ENCODE measurements around the gene FARS2. TPM values are rescaled to one million over a fixed set of nuclear protein-coding genes. Genes with fewer than 3 reads are reported as not detected.

Gene FARS2
- total RNA-seq, 1 experiment from 2014 or later: 17.8 TPM

DNA sequence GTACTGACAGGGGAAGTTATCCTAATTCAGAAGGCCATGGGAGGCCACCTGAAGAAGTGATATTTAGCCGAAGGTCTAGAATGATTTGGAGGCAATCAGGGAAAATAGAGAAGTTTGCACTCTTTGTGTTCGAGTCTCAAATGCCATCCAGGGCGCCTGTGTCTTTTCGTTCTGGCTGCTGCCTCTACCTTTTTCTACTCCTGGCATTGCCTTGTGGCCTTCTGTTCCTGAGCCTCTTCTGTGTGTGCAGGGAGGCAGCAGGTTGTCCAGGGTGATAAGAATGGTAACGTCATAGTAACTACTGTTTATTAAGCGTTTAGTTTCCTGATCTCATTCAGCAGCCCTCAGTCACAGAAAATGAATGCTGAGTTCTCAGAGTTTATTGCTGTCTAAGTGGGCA lies 252.1 kb downstream of the FARS2 start:
- Histone ChIP-seq H3K9me3 (ENCODE audit: low read depth, low read length, poor library complexity, severe bottlenecking) (no peaks in the 10 kb centered on the region), H3K4me1 (ENCODE audit: insufficient read depth, low read length, poor library complexity, severe bottlenecking) (peaks cover 11% of the 10 kb centered on the region), H3K36me3 (ENCODE audit: insufficient read depth, low read length, poor library complexity, severe bottlenecking) (no peaks in the 10 kb centered on the region), H3K27me3 (replicated peaks; ENCODE audit: insufficient read depth, low read depth, low read length, poor library complexity) (no peaks in the 10 kb centered on the region), H3K4me3 (ENCODE audit: low read depth, low read length, poor library complexity, severe bottlenecking) (no peak overlapping the region), H3K27ac (ENCODE audit: low read depth, low read length, poor library complexity, severe bottlenecking) (no peak overlapping the region)
- no TSS peak for BruUV-seq (replicated peaks)
- CTCF ChIA-PET: no interaction called here
- intact Hi-C loops (cut with micrococcal nuclease; ENCODE audit: unreplicated experiment): no loop called here
- TF ChIP-seq EZH2 (IDR thresholded peaks at IDR 0.05; ENCODE audit: borderline replicate concordance, low read depth, low read length, poor library complexity, severe bottlenecking): no peak
- TF ChIP-seq, protein P1, sequence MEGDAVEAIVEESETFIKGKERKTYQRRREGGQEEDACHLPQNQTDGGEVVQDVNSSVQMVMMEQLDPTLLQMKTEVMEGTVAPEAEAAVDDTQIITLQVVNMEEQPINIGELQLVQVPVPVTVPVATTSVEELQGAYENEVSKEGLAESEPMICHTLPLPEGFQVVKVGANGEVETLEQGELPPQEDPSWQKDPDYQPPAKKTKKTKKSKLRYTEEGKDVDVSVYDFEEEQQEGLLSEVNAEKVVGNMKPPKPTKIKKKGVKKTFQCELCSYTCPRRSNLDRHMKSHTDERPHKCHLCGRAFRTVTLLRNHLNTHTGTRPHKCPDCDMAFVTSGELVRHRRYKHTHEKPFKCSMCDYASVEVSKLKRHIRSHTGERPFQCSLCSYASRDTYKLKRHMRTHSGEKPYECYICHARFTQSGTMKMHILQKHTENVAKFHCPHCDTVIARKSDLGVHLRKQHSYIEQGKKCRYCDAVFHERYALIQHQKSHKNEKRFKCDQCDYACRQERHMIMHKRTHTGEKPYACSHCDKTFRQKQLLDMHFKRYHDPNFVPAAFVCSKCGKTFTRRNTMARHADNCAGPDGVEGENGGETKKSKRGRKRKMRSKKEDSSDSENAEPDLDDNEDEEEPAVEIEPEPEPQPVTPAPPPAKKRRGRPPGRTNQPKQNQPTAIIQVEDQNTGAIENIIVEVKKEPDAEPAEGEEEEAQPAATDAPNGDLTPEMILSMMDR (conservative IDR thresholded peaks at IDR 0.05; ENCODE audit: low read depth, low read length): no peak
- DNase-seq (ENCODE audit: low spot score): no peak
- POLR2A ChIA-PET (ENCODE audit: low non-redundant PET): no interaction called here

- TF ChIP-seq, protein P1 (conservative IDR thresholded peaks at IDR 0.05; ENCODE audit: low read depth, low read length): no peak
- no peak for TF ChIP-seq EZH2 (IDR thresholded peaks at IDR 0.05; ENCODE audit: borderline replicate concordance, low read depth, low read length, poor library complexity, severe bottlenecking)
- CTCF ChIA-PET: interaction anchor here (0.7 kb wide), 1 partner anchor 355 kb away, joined by 3 read pairs; no protein-coding TSS in a partner anchor
These were observed 253.0 kb downstream of the FARS2 start for GRCh38 chr6:5514353-5514752.

GRCh38 chr6:5515200-5515599 lies 253.9 kb downstream of the FARS2 start:
- POLR2A ChIA-PET (ENCODE audit: low non-redundant PET): no interaction called here
- CTCF ChIA-PET: no interaction called here

More at GRCh38 chr6:5514353-5514752, 253.0 kb downstream of the FARS2 start:
- Histone ChIP-seq H3K4me3 (ENCODE audit: low read depth, low read length, poor library complexity, severe bottlenecking) (no peak overlapping the region), H3K9me3 (ENCODE audit: low read depth, low read length, poor library complexity, severe bottlenecking) (no peaks in the 10 kb centered on the region), H3K4me1 (ENCODE audit: insufficient read depth, low read length, poor library complexity, severe bottlenecking) (peaks cover 11% of the 10 kb centered on the region), H3K36me3 (ENCODE audit: insufficient read depth, low read length, poor library complexity, severe bottlenecking) (no peaks in the 10 kb centered on the region), H3K27ac (ENCODE audit: low read depth, low read length, poor library complexity, severe bottlenecking) (no peak overlapping the region), H3K27me3 (replicated peaks; ENCODE audit: insufficient read depth, low read depth, low read length, poor library complexity) (no peaks in the 10 kb centered on the region)
- no peak for DNase-seq (ENCODE audit: low spot score)
- BruUV-seq (replicated peaks): no TSS peak
- intact Hi-C loops (cut with micrococcal nuclease; ENCODE audit: unreplicated experiment): no loop called here
- POLR2A ChIA-PET (ENCODE audit: low non-redundant PET): no interaction called here

More at GRCh38 chr6:5515200-5515599, 253.9 kb downstream of the FARS2 start:
- H3K36me3 ChIP-seq (ENCODE audit: insufficient read depth, low read length, poor library complexity, severe bottlenecking): no peaks in the 10 kb centered on the region
- H3K27me3 ChIP-seq (replicated peaks; ENCODE audit: insufficient read depth, low read depth, low read length, poor library complexity): no peaks in the 10 kb centered on the region
- no peaks in the 10 kb centered on the region for H3K9me3 ChIP-seq (ENCODE audit: low read depth, low read length, poor library complexity, severe bottlenecking)
- intact Hi-C loops (cut with micrococcal nuclease; ENCODE audit: unreplicated experiment): no loop called here
- H3K27ac ChIP-seq (ENCODE audit: low read depth, low read length, poor library complexity, severe bottlenecking): no peak overlapping the region
- no TSS peak for BruUV-seq (replicated peaks)
- peaks cover 11% of the 10 kb centered on the region for H3K4me1 ChIP-seq (ENCODE audit: insufficient read depth, low read length, poor library complexity, severe bottlenecking)
- no peak for TF ChIP-seq EZH2 (IDR thresholded peaks at IDR 0.05; ENCODE audit: borderline replicate concordance, low read depth, low read length, poor library complexity, severe bottlenecking)
- TF ChIP-seq, protein P1 (conservative IDR thresholded peaks at IDR 0.05; ENCODE audit: low read depth, low read length): no peak
- no peak for DNase-seq (ENCODE audit: low spot score)
- H3K4me3 ChIP-seq (ENCODE audit: low read depth, low read length, poor library complexity, severe bottlenecking): no peak overlapping the region

Data from A673 (cell line).